GM12874 (cell line): ENCODE measurements around the gene PELI2.

Experiments
- TF ChIP-seq, protein P1 (sequence below): IDR thresholded peaks from 2 replicates; pipeline ENCODE4 v1.5.1; 2011; ENCODE audit warnings: low read depth, mild to moderate bottlenecking, control low read depth, low read length, moderate library complexity; ENCODE audit not compliant: insufficient read depth

PELI2 gene

DNA sequence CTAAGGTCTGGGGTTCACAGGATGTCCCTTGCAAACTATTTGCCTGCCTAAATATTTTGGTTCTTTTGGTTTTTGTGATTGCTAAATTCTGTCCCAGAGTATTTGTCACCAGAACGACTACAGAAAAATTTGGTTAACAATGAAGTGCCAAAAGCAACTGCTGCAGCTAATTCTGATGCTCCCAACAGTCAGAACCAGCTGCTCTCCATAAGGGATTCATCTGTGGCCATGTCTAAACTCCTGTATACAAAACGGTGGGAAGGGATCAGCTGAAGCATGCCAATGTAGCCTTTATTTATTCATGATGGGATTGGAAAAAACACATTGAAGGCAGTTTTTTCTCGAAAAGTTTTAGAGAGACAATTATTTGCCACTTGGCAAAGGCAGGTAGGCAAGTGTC is 29.3 kb upstream of the PELI2 start:
- TF ChIP-seq, protein P1, sequence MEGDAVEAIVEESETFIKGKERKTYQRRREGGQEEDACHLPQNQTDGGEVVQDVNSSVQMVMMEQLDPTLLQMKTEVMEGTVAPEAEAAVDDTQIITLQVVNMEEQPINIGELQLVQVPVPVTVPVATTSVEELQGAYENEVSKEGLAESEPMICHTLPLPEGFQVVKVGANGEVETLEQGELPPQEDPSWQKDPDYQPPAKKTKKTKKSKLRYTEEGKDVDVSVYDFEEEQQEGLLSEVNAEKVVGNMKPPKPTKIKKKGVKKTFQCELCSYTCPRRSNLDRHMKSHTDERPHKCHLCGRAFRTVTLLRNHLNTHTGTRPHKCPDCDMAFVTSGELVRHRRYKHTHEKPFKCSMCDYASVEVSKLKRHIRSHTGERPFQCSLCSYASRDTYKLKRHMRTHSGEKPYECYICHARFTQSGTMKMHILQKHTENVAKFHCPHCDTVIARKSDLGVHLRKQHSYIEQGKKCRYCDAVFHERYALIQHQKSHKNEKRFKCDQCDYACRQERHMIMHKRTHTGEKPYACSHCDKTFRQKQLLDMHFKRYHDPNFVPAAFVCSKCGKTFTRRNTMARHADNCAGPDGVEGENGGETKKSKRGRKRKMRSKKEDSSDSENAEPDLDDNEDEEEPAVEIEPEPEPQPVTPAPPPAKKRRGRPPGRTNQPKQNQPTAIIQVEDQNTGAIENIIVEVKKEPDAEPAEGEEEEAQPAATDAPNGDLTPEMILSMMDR: no peak

DNA sequence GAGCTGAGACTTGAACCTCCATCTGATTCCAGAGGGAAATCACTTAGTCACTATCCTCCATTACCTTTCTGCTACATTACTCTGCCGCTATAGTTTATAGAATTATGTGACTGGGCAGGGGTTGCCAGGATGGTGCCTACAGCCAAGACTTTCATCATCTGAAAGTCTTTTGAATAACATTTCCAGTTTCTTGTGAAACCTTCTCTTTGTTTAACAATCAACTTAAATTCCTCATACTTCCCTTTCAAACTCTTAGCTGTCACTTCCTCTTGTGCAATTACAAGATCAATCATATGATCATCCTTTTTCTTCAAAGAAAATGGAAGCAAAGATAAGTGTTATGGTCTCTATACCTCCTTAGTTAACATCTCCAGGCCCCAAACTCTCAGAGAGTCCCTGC is 25.4 kb upstream of the PELI2 start:
- TF ChIP-seq, protein P1: no peak

- TF ChIP-seq, protein P1: no peak
Measured at GRCh38 chr14:56094076-56094475, 24.1 kb upstream of the PELI2 start.

DNA sequence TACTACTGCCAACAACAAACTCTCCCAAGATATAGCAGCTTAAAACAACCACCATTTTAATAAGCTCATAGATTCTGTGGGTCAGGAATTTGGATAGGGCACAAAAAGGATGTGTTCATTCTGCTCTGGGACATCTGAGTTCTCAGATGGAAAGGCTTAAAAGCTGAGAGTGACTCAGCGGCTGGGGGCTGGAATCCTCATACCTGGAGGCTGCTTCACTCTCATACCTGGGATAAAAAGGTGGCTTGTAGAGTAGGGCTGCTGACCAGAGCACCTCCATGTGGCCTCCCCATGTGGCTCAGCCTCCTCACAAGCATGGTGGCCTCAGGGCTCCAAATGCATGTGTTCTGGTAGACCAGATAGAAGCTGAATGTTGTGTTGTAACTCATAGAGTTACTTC is 20.2 kb upstream of the PELI2 start:
- TF ChIP-seq, protein P1: no peak

DNA sequence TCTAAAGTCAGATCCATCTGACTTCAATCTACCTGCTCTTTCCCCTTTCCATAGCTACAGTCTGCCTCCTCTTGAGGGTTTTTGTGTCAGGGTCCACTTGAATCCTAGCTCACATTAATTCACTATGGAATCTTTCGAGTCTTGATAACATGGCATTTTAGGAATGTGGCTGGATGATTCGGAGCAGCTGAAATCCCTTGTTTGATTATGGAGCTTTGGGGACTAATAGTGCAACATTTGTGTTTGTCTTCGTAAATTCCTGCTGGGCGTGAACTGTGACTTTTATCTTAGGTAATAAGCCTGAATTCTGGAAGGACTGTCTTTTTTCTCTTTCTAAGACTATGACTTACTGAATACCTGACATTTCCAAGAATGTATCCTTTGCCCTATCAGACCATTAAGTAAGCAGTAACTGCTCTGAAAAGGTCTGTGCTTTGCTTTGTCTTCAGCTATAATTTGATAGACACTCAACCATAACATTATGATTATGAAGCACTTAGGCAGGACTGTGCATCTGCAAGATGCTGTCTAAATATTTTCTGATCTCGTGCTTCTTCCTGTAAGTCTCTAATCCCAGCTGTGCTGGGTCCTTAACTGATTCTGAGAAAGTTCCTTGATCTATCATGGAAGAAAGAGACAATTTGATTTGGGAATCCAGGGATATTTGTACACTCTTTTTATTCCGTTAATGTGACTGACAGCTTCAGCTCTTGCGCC is 19.0 kb upstream of the PELI2 start:
- TF ChIP-seq, protein P1: no peak

- TF ChIP-seq, protein P1: no peak
Measured at GRCh38 chr14:56100556-56100955, 17.7 kb upstream of the PELI2 start.

- TF ChIP-seq, protein P1: no peak
Measured at GRCh38 chr14:56102941-56103340, 15.3 kb upstream of the PELI2 start.

GRCh38 chr14:56107615-56108014 is 10.6 kb upstream of the PELI2 start:
- TF ChIP-seq, protein P1: no peak
